ENCODE data around the gene ZNF883. TPM values are rescaled to one million over a fixed set of nuclear protein-coding genes. Genes with fewer than 3 reads are reported as not detected.
A peak's percentile ranks its signal among the peaks of the same experiment; 100 is the strongest.

The ZNF883 gene
- total and polyA plus RNA-seq, 4 donors: 0.26 to 2.2 (median 0.61) TPM

GRCh38 chr9:112969730-112970129, 42.3 kb downstream of the ZNF883 start:
- H3K36me3 ChIP-seq (ENCODE audit: control insufficient read depth in 4 of 4, insufficient read depth in 4 of 4, low read length in 4 of 4): no peaks in the 10 kb centered on the region
- no peak for TF ChIP-seq CTCF (IDR thresholded peaks at IDR 0.05; ENCODE audit: control extremely low read depth, extremely low read depth)
- H3K9me3 ChIP-seq (ENCODE audit: control insufficient read depth in 4 of 4, insufficient read depth in 3 of 4, low read length in 3 of 4): peaks cover 0 to 13% (median 0%) of the 10 kb centered on the region in 4 donors
- peaks cover 0 to 4% (median 0%) of the 10 kb centered on the region in 3 donors for H3K27me3 ChIP-seq (ENCODE audit: control insufficient read depth in 3 of 3, insufficient read depth in 3 of 3, low read length in 2 of 3)
- H3K9ac ChIP-seq (ENCODE audit: insufficient read depth in 1 of 2, low read length in 2 of 2): no peak overlapping the region
- H3K27ac ChIP-seq (ENCODE audit: low read depth in 1 of 2, low read length in 1 of 2): no peak overlapping the region
- no peaks in the 10 kb centered on the region for H3K4me1 ChIP-seq (ENCODE audit: control insufficient read depth in 5 of 5, insufficient read depth in 5 of 5, low read length in 5 of 5)
- ATAC-seq (ENCODE audit: insufficient read depth, low FRiP score) (no peak), DNase-seq (peak in 1 of 3 donors; percentile 1)
- no peak overlapping the region for H3K4me3 ChIP-seq
- WGBS, 2 donors: 22 to 24% methylated on average over 4 of the region's 4 CpGs

GRCh38 chr9:112955550-112955949, 56.4 kb downstream of the ZNF883 start:
- H3K36me3 ChIP-seq (ENCODE audit: control insufficient read depth in 4 of 4, insufficient read depth in 4 of 4, low read length in 4 of 4): no peaks in the 10 kb centered on the region
- H3K4me3 ChIP-seq: no peak overlapping the region
- H3K9ac ChIP-seq (ENCODE audit: insufficient read depth in 1 of 2, low read length in 2 of 2): no peak overlapping the region
- TF ChIP-seq CTCF (IDR thresholded peaks at IDR 0.05; ENCODE audit: control extremely low read depth, extremely low read depth): no peak
- ATAC-seq (ENCODE audit: insufficient read depth, low FRiP score) (no peak), DNase-seq (no peak)
- WGBS, 2 donors: 71 to 81% methylated on average over 1 of the region's 1 CpG
- H3K27ac ChIP-seq (ENCODE audit: low read depth in 1 of 2, low read length in 1 of 2): no peak overlapping the region
- peaks cover 0 to 13% (median 0%) of the 10 kb centered on the region in 3 donors for H3K27me3 ChIP-seq (ENCODE audit: control insufficient read depth in 3 of 3, insufficient read depth in 3 of 3, low read length in 2 of 3)
- no peaks in the 10 kb centered on the region for H3K4me1 ChIP-seq (ENCODE audit: control insufficient read depth in 5 of 5, insufficient read depth in 5 of 5, low read length in 5 of 5)
- H3K9me3 ChIP-seq (ENCODE audit: control insufficient read depth in 4 of 4, insufficient read depth in 3 of 4, low read length in 3 of 4): peaks cover 0 to 8% (median 2%) of the 10 kb centered on the region in 4 donors

- Histone ChIP-seq H3K36me3 (ENCODE audit: control insufficient read depth in 4 of 4, insufficient read depth in 4 of 4, low read length in 4 of 4) (no peaks in the 10 kb centered on the region), H3K27me3 (ENCODE audit: control insufficient read depth in 3 of 3, insufficient read depth in 3 of 3, low read length in 2 of 3) (no peaks in the 10 kb centered on the region), H3K4me1 (ENCODE audit: control insufficient read depth in 5 of 5, insufficient read depth in 5 of 5, low read length in 5 of 5) (no peaks in the 10 kb centered on the region), H3K9me3 (ENCODE audit: control insufficient read depth in 4 of 4, insufficient read depth in 3 of 4, low read length in 3 of 4) (peaks cover 0 to 26% (median 5%) of the 10 kb centered on the region in 4 donors), H3K9ac (ENCODE audit: insufficient read depth in 1 of 2, low read length in 2 of 2) (no peak overlapping the region), H3K4me3 (no peak overlapping the region), H3K27ac (ENCODE audit: low read depth in 1 of 2, low read length in 1 of 2) (no peak overlapping the region)
- DNase-seq: no peak
- WGBS, 2 donors: 36 to 41% methylated on average over 24 to 25 of the region's 25 CpGs
- no peak for TF ChIP-seq CTCF (IDR thresholded peaks at IDR 0.05; ENCODE audit: control extremely low read depth, extremely low read depth)
- ATAC-seq (ENCODE audit: insufficient read depth, low FRiP score): no peak
Measured at GRCh38 chr9:112945620-112946208, 66.3 kb downstream of the ZNF883 start.

GRCh38 chr9:112939418-112939817, 72.6 kb downstream of the ZNF883 start:
- no peak overlapping the region for H3K27ac ChIP-seq (ENCODE audit: low read depth in 1 of 2, low read length in 1 of 2)
- ATAC-seq (ENCODE audit: insufficient read depth, low FRiP score): no peak
- TF ChIP-seq CTCF (IDR thresholded peaks at IDR 0.05; ENCODE audit: control extremely low read depth, extremely low read depth): no peak
- no peak for DNase-seq
- peaks cover 0 to 3% (median 0%) of the 10 kb centered on the region in 3 donors for H3K27me3 ChIP-seq (ENCODE audit: control insufficient read depth in 3 of 3, insufficient read depth in 3 of 3, low read length in 2 of 3)
- peaks cover 0 to 11% (median 0%) of the 10 kb centered on the region in 4 donors for H3K9me3 ChIP-seq (ENCODE audit: control insufficient read depth in 4 of 4, insufficient read depth in 3 of 4, low read length in 3 of 4)
- no peak overlapping the region for H3K9ac ChIP-seq (ENCODE audit: insufficient read depth in 1 of 2, low read length in 2 of 2)
- no peaks in the 10 kb centered on the region for H3K4me1 ChIP-seq (ENCODE audit: control insufficient read depth in 5 of 5, insufficient read depth in 5 of 5, low read length in 5 of 5)
- H3K4me3 ChIP-seq: no peak overlapping the region
- H3K36me3 ChIP-seq (ENCODE audit: control insufficient read depth in 4 of 4, insufficient read depth in 4 of 4, low read length in 4 of 4): no peaks in the 10 kb centered on the region

All from lung (tissue), 12 donors.